PC-3 (cell line): ENCODE results near the gene HDLBP.

Experiments used
- CTCF ChIP-seq: fragments of 300-600 bp; sonication (generic); conservative IDR thresholded peaks from 2 replicates; pipeline ENCODE4 v1.5.1; 2017; ENCODE audit warnings: antibody characterized with exemption, low read depth, mild to moderate bottlenecking, low read length
- EZH2phosphoT487 ChIP-seq: fragments of 300-600 bp; sonication (generic); IDR thresholded peaks from 2 replicates; pipeline ENCODE4 v1.6.1; 2018; ENCODE audit warnings: mild to moderate bottlenecking, antibody characterized with exemption, low read length, borderline replicate concordance

DNA sequence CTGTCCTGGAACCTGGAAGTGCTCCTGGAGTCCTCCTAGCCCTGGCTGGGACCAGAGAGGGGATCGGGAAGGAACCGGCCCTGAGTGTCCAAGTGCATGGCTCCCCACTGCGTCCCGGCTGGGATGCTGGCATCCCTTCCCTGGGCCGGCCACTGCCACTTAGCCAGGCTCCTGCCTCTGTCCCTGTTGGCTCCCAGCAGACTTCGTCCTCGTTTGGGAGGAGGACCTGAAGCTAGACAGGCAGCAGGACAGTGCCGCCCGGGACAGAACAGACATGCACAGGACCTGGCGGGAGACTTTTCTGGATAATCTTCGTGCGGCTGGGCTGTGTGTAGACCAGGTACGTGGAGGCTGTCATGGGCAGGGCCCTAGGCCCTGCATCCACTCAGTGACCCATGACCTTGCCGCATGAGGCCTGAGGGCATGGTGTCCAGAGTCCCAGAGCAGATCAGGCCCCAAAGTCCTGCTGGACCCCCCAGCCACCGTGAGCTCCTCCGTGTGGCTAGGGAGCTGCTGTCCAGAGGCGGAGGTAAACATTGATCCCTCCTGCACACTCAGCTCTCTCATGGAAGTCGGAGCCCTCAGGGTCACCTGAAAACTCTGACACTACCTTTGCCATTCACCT, 119.9 kb downstream of the HDLBP start:
- TF ChIP-seq CTCF: no peak
- no peak for TF ChIP-seq EZH2phosphoT487
